ENCODE data around the gene HAT1.
"Not testable (repeated sequence)": the region's sequence is repeated elsewhere in the genome, so short reads cannot be mapped to it uniquely, and the experiment has no call there.

HAT1 gene

DNA sequence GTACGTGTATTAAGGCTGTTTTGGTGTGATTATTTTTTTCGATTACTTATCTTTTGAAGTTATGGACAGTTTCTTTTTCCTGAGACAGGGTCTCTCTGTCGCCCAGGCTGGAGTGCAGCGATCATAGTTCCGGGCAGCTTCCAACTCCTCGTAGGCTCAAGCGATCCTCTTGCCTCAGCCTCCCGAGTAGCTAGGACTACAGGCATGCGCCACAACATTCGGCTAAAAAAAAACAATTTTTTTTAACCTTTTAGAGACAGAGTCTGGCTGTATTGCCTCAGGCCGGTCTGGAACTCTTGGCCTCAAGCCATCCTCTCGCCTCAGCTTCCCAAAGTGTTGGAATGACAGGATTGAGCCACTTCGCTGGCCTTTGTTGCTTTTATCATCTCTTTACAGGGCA lies 945 bp downstream of the HAT1 start:
- no peak for DNase-seq

GRCh38 chr2:171924170-171924942 lies 2.1 kb downstream of the HAT1 start:
- DNase-seq: no peak

- DNase-seq: no peak
These were observed 8.1 kb downstream of the HAT1 start for GRCh38 chr2:171930385-171930784.

GRCh38 chr2:171939058-171939742 lies 16.9 kb downstream of the HAT1 start:
- no peak for DNase-seq

DNA sequence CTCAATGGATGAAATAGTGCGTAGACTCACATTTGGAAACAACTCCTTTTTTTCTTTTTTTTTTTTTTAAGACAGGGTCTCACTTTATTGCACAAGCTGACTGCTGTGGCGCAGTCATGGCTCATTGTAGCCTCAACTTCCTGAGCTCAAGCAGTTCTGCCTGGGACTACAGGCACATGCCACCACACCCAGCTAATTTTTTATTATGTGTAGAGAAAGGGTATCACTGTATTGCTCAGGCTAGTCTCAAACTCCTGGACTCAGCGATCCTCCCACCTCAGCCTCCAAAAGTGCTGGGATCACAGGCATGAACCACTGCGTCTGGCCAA lies 17.4 kb downstream of the HAT1 start:
- no peak for DNase-seq

GRCh38 chr2:171941316-171941699 lies 19.0 kb downstream of the HAT1 start:
- no peak for DNase-seq

DNA sequence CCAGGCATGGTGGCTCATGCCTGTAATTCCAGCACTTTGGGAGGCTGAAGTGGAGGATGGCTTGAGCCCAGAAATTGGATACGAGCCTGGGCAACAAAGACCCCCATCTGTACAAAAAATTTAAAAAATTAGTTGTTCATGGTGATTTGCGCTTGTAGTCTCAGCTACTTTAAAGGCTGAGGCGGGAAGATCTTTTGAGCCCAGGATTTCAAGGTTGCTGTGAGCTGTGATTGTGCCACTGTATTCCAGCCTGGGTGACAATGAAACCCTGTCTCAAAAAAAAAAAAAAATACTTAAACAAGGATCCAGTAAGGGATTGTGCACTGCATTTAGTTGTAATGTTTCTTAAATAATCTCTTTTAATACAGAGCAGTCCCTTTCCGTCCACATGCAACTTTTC lies 21.6 kb downstream of the HAT1 start:
- DNase-seq: no peak

- no peak for DNase-seq
These were observed 30.0 kb downstream of the HAT1 start for GRCh38 chr2:171952276-171952675.

DNA sequence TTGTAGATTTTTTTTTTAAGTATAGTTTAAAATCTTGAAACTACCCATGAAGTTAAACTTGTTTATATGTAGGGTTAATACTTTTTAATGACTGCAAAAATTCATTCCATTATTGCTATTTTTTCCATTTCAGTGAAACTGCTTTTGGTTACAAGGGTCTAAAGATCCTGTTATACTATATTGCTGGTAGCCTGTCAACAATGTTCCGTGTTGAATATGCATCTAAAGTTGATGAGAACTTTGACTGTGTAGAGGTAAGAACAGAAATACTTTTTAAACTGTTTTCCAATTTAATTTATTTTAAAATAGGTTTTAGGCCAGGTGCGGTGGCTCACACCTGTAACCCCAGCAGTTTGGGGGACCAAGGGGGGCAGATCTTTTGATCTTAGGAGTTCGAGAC lies 30.5 kb downstream of the HAT1 start:
- no peak for DNase-seq

- DNase-seq: no peak
These were observed 34.0 kb downstream of the HAT1 start for GRCh38 chr2:171956135-171956825.

DNA sequence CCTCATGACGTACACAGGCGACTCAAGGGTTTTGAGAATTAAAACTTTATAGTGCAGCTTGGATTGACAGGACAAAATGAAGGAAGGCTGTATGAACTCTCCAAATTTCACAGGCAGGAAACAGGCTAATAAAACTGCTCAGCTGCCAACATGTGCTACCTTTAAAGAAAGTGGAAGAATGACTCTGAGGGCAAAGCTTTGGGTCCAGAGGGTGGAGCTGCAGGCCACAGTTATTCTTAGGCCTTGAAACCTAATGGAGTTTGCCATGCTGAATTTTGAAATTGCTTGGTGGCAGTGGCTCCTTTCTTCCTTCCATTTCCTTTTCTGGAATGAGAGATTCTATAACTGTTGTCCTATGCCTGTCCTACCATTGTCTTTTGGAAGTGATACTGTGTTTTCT lies 34.8 kb downstream of the HAT1 start:
- no peak for DNase-seq

- no peak for DNase-seq
These were observed 36.2 kb downstream of the HAT1 start for GRCh38 chr2:171958475-171958874.

DNA sequence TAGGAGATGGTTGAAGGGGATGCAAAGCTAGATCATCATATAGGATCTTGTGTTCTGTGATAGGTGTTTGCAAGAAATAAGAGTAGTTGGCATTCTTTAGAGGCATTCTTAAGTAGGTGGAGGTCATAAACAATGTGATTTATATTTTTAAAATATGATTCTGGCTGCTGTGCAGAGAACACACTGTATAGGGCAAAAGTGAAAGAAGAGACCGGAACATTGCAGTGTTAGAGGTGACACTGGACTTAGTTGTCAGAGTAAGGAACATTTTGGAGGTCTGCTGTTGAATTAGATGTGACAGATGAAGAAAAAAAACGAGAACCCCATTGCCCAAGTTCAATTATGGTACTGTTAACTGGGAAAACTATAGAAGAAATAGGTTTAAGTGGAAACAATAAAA lies 37.7 kb downstream of the HAT1 start:
- no peak for DNase-seq

GRCh38 chr2:171960570-171960969 lies 38.3 kb downstream of the HAT1 start:
- no peak for DNase-seq

DNA sequence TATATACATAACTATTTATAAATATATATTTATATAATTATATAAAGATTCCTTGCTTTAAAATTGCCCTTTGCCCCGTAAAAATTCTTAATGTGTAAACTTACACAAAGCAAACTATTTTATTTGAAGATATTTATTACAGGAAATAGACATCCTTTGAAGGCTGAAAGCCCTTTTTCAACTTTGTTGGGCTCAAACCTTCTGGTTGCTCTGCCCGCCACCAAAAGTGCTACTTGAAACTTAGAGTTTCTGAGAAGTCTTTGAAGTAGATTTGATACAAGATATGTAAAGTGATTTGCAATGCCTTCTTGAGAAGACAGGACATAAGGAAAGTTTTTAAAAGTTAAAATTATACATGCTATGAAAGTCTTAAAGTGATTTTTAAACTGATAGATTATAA lies 40.9 kb downstream of the HAT1 start:
- DNase-seq: no peak

GRCh38 chr2:171964308-171964707 lies 42.0 kb downstream of the HAT1 start:
- DNase-seq: no peak

- no peak for DNase-seq
These were observed 43.0 kb downstream of the HAT1 start for GRCh38 chr2:171965238-171965637.

DNA sequence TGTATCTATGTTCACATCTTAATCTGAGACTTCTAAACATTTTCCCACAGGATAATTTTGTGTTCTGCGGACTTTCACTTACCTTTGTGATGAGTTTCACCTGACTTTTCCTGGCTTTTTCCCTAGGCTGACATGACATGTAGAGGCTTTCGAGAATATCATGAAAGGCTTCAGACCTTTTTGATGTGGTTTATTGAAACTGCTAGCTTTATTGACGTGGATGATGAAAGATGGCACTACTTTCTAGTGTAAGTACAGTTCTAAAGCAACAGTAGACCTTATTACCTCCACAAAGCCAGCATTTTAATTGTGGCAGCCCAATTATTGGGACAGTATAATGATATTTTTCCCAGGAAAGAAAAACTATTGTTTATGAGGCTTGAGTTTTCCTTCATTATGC lies 43.4 kb downstream of the HAT1 start:
- no peak for DNase-seq

- DNase-seq: no peak
These were observed 44.0 kb downstream of the HAT1 start for GRCh38 chr2:171966235-171966634.

GRCh38 chr2:171966688-171967087 lies 44.4 kb downstream of the HAT1 start:
- DNase-seq: no peak

DNA sequence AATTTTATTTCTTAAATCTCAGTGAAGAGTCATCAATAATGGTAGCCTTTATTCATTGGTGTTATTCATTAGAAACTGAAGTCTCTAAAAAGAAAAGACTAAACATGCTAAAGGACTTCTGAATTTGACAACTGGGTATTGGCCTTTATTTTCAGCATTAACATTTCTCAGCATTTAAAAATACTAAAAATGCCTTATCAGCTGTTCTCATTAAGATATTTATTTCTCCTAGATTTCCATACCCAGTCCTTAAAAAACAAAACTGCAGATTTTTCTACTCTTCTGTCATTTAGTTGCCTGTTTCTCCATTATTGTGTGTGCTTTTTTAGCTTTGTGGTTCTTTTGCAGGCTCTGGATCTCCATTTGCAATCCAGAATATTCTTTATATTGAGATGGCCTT lies 46.2 kb downstream of the HAT1 start:
- DNase-seq: no peak

GRCh38 chr2:171972329-171972982 lies 50.2 kb downstream of the HAT1 start:
- DNase-seq: no peak

DNA sequence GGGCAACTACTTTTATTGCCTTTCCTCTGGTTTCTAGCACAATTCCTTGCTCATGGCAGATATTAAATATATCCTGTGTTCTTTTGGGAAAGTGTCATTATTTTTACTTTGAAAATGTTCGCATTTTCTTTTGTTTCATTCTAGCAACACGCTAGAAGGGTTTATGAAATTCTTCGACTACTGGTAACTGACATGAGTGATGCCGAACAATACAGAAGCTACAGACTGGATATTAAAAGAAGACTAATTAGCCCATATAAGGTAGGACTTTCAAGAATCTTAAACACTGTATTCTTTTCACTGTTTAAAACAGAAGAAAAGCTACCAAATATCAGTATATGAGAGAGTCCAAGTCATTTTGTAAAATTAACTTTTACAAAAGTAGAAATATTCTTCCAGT lies 56.8 kb downstream of the HAT1 start:
- DNase-seq: no peak

DNA sequence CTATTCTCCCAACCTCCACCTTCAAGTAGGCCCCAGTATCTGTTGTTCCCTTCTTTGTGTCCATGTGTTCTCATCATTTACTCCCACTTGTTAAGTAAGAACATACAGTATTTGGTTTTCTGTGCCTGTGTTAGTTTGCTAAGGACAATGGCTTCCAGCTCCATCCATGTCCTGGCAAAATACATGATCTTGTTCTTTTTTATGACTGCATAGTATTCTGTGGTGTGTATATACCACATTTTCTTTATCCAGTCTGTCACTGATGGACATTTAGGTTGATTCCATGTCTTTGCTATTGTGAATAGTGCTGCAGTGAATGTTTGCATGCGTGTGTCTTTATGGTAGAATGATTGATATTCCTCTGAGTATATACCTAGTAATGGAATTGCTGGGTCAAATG lies 61.7 kb downstream of the HAT1 start:
- DNase-seq: not testable (repeated sequence)

Measured in activated T-cell treated with anti-CD3 and anti-CD28 coated beads, Interleukin-2, amount 50 U/mL, for 1 hour (primary cell).